Measurements from ENCODE around the gene GNB5. TPM values are rescaled to one million over a fixed set of nuclear protein-coding genes. Genes with fewer than 3 reads are reported as not detected.

Gene GNB5
- total RNA-seq, 1 donor from 2014 or later = 22.3 TPM

DNA sequence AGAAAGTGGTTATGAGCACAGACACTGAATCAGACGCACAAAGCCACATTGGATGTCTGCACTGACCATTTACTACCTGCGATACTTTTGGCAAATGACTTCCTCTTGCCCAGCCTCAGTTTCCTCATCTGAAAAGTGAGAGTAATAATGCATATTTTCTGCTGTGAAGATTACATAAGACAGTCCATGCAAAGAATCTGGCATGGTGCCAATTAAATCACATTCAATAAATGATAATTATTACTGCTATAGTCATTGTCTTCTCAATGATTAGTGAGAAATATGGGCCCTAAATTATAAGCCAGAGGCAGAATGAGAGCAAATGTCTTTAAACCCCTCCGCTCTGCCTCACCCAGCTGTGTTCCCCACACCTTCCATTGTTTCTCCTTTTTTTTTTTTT lies 62.6 kb downstream of the GNB5 start:
- Mint-ChIP-seq H3K27me3 (ENCODE audit: low read depth) (no peaks in the 10 kb centered on the region), H3K27ac (no peak overlapping the region), H3K36me3 (peaks cover 13% of the 10 kb centered on the region), H3K9me3 (no peaks in the 10 kb centered on the region), H3K4me1 (no peaks in the 10 kb centered on the region), H3K4me3 (no peak overlapping the region)
- no peak for DNase-seq (ENCODE audit: low spot score in 2 of 2, unreplicated experiment in 2 of 2)
- no peak for TF ChIP-seq CTCF (IDR thresholded peaks at IDR 0.05; ENCODE audit: unreplicated experiment)

GRCh38 chr15:52124270-52124880 lies 66.8 kb downstream of the GNB5 start:
- no peak for TF ChIP-seq CTCF (IDR thresholded peaks at IDR 0.05; ENCODE audit: unreplicated experiment)
- H3K27me3 Mint-ChIP-seq (ENCODE audit: low read depth) = no peaks in the 10 kb centered on the region
- H3K9me3 Mint-ChIP-seq = no peaks in the 10 kb centered on the region
- H3K27ac Mint-ChIP-seq = no peak overlapping the region
- no peak overlapping the region for H3K4me3 Mint-ChIP-seq
- DNase-seq (ENCODE audit: low spot score in 2 of 2, unreplicated experiment in 2 of 2) = no peak
- H3K4me1 Mint-ChIP-seq = no peaks in the 10 kb centered on the region
- H3K36me3 Mint-ChIP-seq = no peaks in the 10 kb centered on the region

- Mint-ChIP-seq H3K4me1 (no peaks in the 10 kb centered on the region), H3K36me3 (no peaks in the 10 kb centered on the region), H3K27ac (no peak overlapping the region), H3K4me3 (no peak overlapping the region), H3K9me3 (no peaks in the 10 kb centered on the region), H3K27me3 (ENCODE audit: low read depth) (no peaks in the 10 kb centered on the region)
- no peak for DNase-seq (ENCODE audit: low spot score in 2 of 2, unreplicated experiment in 2 of 2)
- no peak for TF ChIP-seq CTCF (IDR thresholded peaks at IDR 0.05; ENCODE audit: unreplicated experiment)
Observed at GRCh38 chr15:52121896-52122295, 69.3 kb downstream of the GNB5 start.

DNA sequence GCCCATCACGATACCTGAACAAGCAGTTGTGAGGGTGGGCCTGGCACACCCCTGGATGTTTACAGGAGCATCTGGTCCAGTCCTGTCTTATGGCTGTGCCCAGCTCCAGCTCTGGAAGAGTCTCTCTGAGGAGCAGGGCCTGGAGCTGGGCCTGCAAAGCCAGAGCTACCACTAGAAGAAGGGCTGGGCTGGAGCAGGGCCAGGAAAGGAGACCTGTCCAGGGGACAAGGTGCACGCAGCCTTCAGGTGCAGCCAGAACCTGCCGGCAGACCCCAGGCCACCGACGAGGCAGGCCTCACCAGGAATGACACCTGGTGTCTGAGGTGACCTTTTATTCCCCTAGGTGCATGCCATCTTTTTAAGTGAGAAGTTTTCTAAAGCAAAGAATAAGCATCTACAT lies 70.2 kb downstream of the GNB5 start:
- Mint-ChIP-seq H3K27ac (no peak overlapping the region), H3K9me3 (no peaks in the 10 kb centered on the region), H3K27me3 (ENCODE audit: low read depth) (no peaks in the 10 kb centered on the region), H3K4me3 (no peak overlapping the region), H3K36me3 (no peaks in the 10 kb centered on the region), H3K4me1 (no peaks in the 10 kb centered on the region)
- no peak for TF ChIP-seq CTCF (IDR thresholded peaks at IDR 0.05; ENCODE audit: unreplicated experiment)
- DNase-seq (ENCODE audit: low spot score in 2 of 2, unreplicated experiment in 2 of 2) = no peak

DNA sequence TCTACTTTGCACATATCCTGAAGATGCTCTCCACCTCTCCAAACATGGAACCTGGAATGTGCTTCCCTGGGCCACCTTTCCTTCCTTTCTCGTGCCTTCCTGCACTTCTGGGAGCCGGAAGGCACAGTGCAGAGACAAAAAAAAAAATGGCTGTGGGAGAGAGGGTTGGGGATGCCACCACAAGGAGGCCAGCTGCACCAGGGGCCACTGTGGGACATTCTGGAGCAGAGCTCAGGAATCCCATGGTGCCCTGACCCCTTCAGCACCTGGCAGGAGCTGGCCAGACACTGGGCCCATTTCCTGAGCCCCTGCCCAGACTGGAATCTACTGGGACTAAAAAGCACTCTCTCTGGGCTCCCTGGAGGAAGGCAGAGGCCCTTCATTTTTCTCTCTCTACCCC lies 70.7 kb downstream of the GNB5 start:
- no peak for TF ChIP-seq CTCF (IDR thresholded peaks at IDR 0.05; ENCODE audit: unreplicated experiment)
- DNase-seq (ENCODE audit: low spot score in 2 of 2, unreplicated experiment in 2 of 2) = no peak
- Mint-ChIP-seq H3K27ac (no peak overlapping the region), H3K36me3 (no peaks in the 10 kb centered on the region), H3K4me1 (no peaks in the 10 kb centered on the region), H3K9me3 (no peaks in the 10 kb centered on the region), H3K27me3 (ENCODE audit: low read depth) (no peaks in the 10 kb centered on the region), H3K4me3 (no peak overlapping the region)
